Measurements from ENCODE around the gene GPR132.
"Not testable (repeated sequence)": the region's sequence is repeated elsewhere in the genome, so short reads cannot be mapped to it uniquely, and the experiment has no call there.

Gene GPR132

GRCh38 chr14:105074601-105075053, 9.4 kb upstream of the GPR132 start:
- DNase-seq: peak; percentile 38 to 55

- DNase-seq: no peak
These were observed 8.7 kb upstream of the GPR132 start for GRCh38 chr14:105073720-105074600.

- DNase-seq: no peak
These were observed 7.9 kb upstream of the GPR132 start for GRCh38 chr14:105072892-105073719.

GRCh38 chr14:105072381-105072861, 7.2 kb upstream of the GPR132 start:
- no peak for DNase-seq

- DNase-seq: no peak
These were observed 6.7 kb upstream of the GPR132 start for GRCh38 chr14:105071942-105072341.

GRCh38 chr14:105071326-105071725, 6.1 kb upstream of the GPR132 start:
- DNase-seq: no peak

GRCh38 chr14:105070760-105071137, 5.5 kb upstream of the GPR132 start:
- DNase-seq: no peak

- no peak for DNase-seq
These were observed 4.9 kb upstream of the GPR132 start for GRCh38 chr14:105069871-105070759.

GRCh38 chr14:105069522-105069870, 4.3 kb upstream of the GPR132 start:
- no peak for DNase-seq

- DNase-seq: no peak
These were observed 3.6 kb upstream of the GPR132 start for GRCh38 chr14:105068818-105069217.

GRCh38 chr14:105067969-105068301, 2.7 kb upstream of the GPR132 start:
- DNase-seq: no peak

- DNase-seq: no peak
These were observed 2.1 kb upstream of the GPR132 start for GRCh38 chr14:105067140-105067968.

- DNase-seq: no peak
These were observed 1.2 kb upstream of the GPR132 start for GRCh38 chr14:105066240-105067071.

- no peak for DNase-seq
These were observed 498 bp downstream of the GPR132 start for GRCh38 chr14:105064721-105065143.

- no peak for DNase-seq
These were observed 1.2 kb downstream of the GPR132 start for GRCh38 chr14:105064001-105064400.

- not testable (repeated sequence) for DNase-seq
These were observed 1.7 kb downstream of the GPR132 start for GRCh38 chr14:105063506-105063905.

GRCh38 chr14:105063056-105063455, 2.2 kb downstream of the GPR132 start:
- DNase-seq: no peak

GRCh38 chr14:105062048-105062433, 3.2 kb downstream of the GPR132 start:
- no peak for DNase-seq

GRCh38 chr14:105061428-105062047, 3.7 kb downstream of the GPR132 start:
- DNase-seq: no peak

- DNase-seq: no peak
These were observed 4.3 kb downstream of the GPR132 start for GRCh38 chr14:105060751-105061427.

Measured in NCI-H187 (cell line).